GM18519 (cell line): ENCODE measurements around the gene CAP1.
"Not testable (repeated sequence)": the region's sequence is repeated elsewhere in the genome, so short reads cannot be mapped to it uniquely, and the experiment has no call there.

Experiments
- ATAC-seq: cut with Tn5 transposase; IDR thresholded peaks from one replicate; pipeline ENCODE4 v1.9.1; 2021; ENCODE audit warnings: mild to moderate bottlenecking, moderate library complexity; ENCODE audit not compliant: unreplicated experiment, low FRiP score

CAP1 gene

GRCh38 chr1:40040511-40041465 lies at the start of gene CAP1:
Gene CAP1, plus strand, starts transcription at chr1:40040729. Its CDS starts 18,618 bp downstream, at chr1:40059347.
- ATAC-seq = peak; percentile 70

GRCh38 chr1:39992234-39992633 lies 48.3 kb upstream of the CAP1 start:
- ATAC-seq = no peak

GRCh38 chr1:39992888-39993287 lies 47.6 kb upstream of the CAP1 start:
- no peak for ATAC-seq

GRCh38 chr1:39995973-39996393 lies 44.5 kb upstream of the CAP1 start:
- ATAC-seq = peak; percentile 68

- ATAC-seq = no peak
Observed at GRCh38 chr1:39996396-39997004, 44.0 kb upstream of the CAP1 start.

GRCh38 chr1:40001456-40001855 lies 39.1 kb upstream of the CAP1 start:
- no peak for ATAC-seq

GRCh38 chr1:40003156-40004093 lies 37.1 kb upstream of the CAP1 start:
- ATAC-seq = no peak

GRCh38 chr1:40004857-40005256 lies 35.7 kb upstream of the CAP1 start:
- ATAC-seq = no peak

- ATAC-seq = not testable (repeated sequence)
Observed at GRCh38 chr1:40007481-40008034, 33.0 kb upstream of the CAP1 start.

GRCh38 chr1:40011198-40011597 lies 29.3 kb upstream of the CAP1 start:
- no peak for ATAC-seq

- ATAC-seq = no peak
Observed at GRCh38 chr1:40014253-40014706, 26.2 kb upstream of the CAP1 start.

GRCh38 chr1:40014812-40015594 lies 25.5 kb upstream of the CAP1 start:
- no peak for ATAC-seq

- no peak for ATAC-seq
Observed at GRCh38 chr1:40017951-40018575, 22.5 kb upstream of the CAP1 start.

- ATAC-seq = no peak
Observed at GRCh38 chr1:40020447-40021085, 20.0 kb upstream of the CAP1 start.

- ATAC-seq = no peak
Observed at GRCh38 chr1:40023379-40023944, 17.1 kb upstream of the CAP1 start.

GRCh38 chr1:40024671-40025070 lies 15.9 kb upstream of the CAP1 start:
- ATAC-seq = no peak

GRCh38 chr1:40027647-40028046 lies 12.9 kb upstream of the CAP1 start:
- no peak for ATAC-seq

GRCh38 chr1:40029608-40030007 lies 10.9 kb upstream of the CAP1 start:
- no peak for ATAC-seq
